Activated gamma-delta T cell treated with Interleukin-2 at 50 U/mL for 16 hours (primary cell): ENCODE measurements around the gene SGCA.

Source experiments
- DNase-seq: peaks from one replicate; pipeline ENCODE4 v3.0.0-alpha.2; 2020

SGCA gene

GRCh38 chr17:50210240-50211225, 44.7 kb downstream of the SGCA start:
- no peak for DNase-seq

GRCh38 chr17:50211249-50212120, 45.7 kb downstream of the SGCA start:
- no peak for DNase-seq

- no peak for DNase-seq
Measured at GRCh38 chr17:50212121-50212843, 46.5 kb downstream of the SGCA start.

GRCh38 chr17:50213026-50214022, 47.5 kb downstream of the SGCA start:
- DNase-seq = peak; percentile 27

DNA sequence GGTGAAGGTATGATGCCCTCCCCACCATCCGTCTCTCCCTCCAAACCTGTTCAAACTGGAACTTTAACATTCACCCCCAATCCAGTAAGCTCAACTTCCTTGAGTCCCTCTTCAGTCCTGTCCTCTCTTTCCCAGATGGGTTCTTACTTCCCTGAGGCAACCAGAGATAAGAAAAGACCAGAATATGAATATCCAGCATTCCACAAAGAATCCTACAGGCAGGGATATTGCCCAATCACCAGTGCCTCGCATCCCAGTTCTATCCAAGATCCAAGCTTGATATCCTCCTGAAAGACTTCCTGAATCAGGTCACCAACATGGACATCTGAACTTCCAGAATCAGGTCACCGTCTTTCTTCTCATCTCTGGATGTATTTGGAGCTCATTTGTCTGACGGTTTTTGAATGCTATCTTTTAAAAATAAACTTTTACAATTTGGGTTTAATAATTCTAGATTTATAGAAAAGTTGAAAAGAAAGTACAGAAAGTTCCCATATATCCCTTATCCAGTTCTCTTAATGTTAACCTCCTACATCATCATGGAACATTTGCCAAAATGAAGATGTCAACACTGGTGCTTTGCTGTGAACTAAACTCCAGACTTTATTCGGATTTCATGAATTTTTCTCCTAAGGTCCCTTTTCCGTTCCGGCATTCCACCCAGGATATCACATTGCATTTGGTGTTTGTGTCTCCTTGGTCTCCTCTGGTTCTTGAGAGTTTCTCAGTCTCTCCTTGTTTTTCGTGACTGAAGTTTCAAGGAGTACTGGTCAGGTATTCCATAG, 49.4 kb downstream of the SGCA start:
- DNase-seq = no peak

- no peak for DNase-seq
Measured at GRCh38 chr17:50217591-50217990, 51.8 kb downstream of the SGCA start.

DNA sequence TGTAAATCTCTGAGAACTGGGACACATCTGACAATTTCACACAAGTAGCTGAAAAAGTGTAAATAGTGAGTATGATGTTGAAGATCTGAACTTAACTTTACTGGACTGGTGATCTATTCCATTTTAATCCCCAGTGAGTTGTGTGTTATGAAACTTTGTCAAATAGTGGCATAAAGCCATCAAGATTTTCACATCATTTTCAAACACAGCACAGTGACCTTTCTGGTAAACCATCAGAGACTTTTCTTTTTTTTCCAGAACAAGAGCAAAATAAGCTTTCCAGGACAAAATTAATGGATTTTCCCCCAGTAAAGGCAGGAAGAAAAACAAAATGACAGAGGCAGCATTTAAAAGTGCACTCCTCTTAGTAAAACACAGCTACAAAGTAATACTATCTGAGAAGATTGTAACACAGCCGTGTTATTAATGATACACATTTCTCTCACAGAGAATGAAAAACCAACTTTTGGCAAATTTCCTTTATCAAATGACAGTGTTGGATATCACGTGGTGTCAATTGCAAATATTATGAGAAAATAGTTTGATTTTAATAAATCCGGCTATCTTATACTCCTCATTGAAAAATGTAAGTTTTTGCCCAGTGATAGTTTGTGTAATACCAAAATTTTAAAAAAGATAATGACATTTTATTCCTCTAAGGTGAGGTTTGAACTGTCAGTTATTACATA, 52.4 kb downstream of the SGCA start:
- DNase-seq = no peak

DNA sequence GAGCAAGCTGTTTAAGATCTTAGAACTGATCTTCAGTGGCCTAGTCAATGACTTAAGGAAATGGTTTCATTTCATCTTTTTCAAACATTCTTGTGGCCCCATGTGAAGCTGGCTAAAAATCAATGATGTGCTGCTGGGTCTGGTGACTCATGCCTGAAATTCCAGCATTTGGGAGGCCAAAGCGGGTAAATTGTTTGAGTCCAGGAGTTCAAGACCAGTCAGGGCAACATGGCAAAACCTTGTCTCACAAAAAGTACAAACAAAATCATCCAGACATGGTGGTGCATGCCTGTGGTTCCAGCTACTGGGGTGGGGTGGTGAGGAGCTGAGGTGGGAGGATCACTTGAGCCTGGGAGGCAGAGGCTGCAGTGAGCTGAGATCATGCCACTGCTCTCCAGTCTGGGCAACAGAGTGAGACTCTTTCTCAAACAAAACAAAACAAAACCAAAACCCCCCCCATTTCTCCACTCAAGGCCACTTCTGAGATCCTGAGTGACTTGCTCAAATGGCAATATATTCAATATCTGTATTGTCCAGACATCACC, 53.0 kb downstream of the SGCA start:
- no peak for DNase-seq

DNA sequence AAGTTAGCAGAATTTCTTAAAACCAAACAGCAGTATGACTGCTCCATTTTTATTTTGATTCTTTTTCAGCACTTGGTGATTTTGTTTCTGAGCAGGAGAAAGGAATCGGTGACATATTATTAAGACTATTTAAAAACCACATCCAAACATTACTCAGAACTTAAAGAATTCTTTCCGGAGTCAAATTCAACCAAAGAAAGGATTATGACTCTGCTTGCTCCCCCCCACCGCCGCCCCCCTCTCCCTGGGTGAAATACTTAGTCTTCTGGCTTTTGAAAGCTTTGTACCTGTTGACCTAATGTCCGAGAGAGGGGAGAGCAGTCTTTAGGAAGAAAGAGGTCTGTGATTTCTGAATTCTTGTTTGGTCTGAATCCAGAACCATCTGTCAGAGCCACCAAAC, 53.5 kb downstream of the SGCA start:
- no peak for DNase-seq

DNA sequence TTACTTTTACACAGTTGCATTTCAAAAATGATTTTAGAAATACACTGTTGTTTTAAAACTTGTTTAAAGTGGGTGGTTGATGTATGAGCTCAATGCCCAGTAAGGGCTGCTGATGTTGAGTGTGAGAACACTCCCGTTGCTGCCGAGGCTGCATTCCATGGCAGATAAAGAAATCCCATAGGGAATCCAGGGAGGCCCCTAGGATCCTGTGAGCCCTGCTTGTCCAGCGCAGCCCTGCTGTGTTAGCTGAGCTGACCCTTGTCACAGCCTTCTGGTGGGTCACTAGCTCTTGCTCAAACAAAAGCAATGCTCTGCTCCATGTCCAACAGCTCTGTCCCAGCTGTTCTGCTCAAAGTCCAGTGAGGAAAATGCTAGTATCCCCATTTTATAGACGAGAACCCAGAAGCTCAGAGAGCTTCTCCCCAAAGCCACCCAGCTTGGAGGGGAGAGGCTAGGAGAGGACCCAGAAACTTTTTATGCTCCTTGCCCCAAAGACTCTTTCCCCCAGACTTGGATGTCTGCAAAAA, 54.2 kb downstream of the SGCA start:
- no peak for DNase-seq

DNA sequence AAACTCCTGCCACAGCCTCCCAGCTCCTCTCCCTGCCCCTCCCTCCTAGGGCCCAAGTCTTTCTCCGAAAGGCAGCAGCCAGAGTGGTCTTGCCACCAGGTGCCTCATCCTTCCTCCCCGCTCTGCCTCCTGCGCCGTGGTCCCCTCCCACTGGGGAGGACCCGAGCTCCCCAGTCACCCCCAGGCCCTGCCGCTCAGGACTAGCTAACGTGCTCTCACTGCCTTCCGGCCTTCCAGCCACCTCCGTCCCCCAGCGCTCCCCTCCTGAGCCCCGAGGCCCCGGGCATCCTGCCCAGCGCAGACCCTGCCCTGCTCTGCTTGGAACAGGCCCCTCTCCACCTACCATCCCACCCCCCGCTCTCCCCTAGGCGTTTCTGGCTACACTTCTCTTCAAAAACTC, 55.0 kb downstream of the SGCA start:
- DNase-seq = no peak

GRCh38 chr17:50221266-50221863, 55.6 kb downstream of the SGCA start:
- DNase-seq = no peak

- DNase-seq = no peak
Measured at GRCh38 chr17:50221864-50222545, 56.2 kb downstream of the SGCA start.

GRCh38 chr17:50222922-50223321, 57.1 kb downstream of the SGCA start:
- DNase-seq = no peak
